ENCODE results near the gene WDR33.

GRCh38 chr2:127834951-127835350, 24.0 kb upstream of the WDR33 start:
- TF ChIP-seq POLR2A (IDR thresholded peaks at IDR 0.05), result no peak
- TF ChIP-seq, protein P1, sequence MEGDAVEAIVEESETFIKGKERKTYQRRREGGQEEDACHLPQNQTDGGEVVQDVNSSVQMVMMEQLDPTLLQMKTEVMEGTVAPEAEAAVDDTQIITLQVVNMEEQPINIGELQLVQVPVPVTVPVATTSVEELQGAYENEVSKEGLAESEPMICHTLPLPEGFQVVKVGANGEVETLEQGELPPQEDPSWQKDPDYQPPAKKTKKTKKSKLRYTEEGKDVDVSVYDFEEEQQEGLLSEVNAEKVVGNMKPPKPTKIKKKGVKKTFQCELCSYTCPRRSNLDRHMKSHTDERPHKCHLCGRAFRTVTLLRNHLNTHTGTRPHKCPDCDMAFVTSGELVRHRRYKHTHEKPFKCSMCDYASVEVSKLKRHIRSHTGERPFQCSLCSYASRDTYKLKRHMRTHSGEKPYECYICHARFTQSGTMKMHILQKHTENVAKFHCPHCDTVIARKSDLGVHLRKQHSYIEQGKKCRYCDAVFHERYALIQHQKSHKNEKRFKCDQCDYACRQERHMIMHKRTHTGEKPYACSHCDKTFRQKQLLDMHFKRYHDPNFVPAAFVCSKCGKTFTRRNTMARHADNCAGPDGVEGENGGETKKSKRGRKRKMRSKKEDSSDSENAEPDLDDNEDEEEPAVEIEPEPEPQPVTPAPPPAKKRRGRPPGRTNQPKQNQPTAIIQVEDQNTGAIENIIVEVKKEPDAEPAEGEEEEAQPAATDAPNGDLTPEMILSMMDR (IDR thresholded peaks at IDR 0.05), result no peak

All from right lobe of liver (tissue), 4 donors.